GM21723 (cell line): ENCODE results near the gene MED1.
"Not testable (repeated sequence)": the region's sequence is repeated elsewhere in the genome, so short reads cannot be mapped to it uniquely, and the experiment has no call there.

Experiments
- ATAC-seq: cut with Tn5 transposase; IDR thresholded peaks from one replicate; pipeline ENCODE4 v1.9.1; 2021; ENCODE audit warnings: mild to moderate bottlenecking, moderate library complexity; ENCODE audit not compliant: unreplicated experiment

MED1 gene

GRCh38 chr17:39416141-39416540, 34.9 kb downstream of the MED1 start:
- ATAC-seq, result no peak

GRCh38 chr17:39410279-39410678, 40.8 kb downstream of the MED1 start:
- ATAC-seq, result no peak

- no peak for ATAC-seq
Measured at GRCh38 chr17:39408360-39408759, 42.7 kb downstream of the MED1 start.

- ATAC-seq, result no peak
Measured at GRCh38 chr17:39406951-39407350, 44.1 kb downstream of the MED1 start.

- ATAC-seq, result no peak
Measured at GRCh38 chr17:39405436-39405835, 45.6 kb downstream of the MED1 start.

- ATAC-seq, result no peak
Measured at GRCh38 chr17:39404542-39405378, 46.3 kb downstream of the MED1 start.

- ATAC-seq, result no peak
Measured at GRCh38 chr17:39402890-39403605, 48.0 kb downstream of the MED1 start.

- ATAC-seq, result peak; percentile 64
Measured at GRCh38 chr17:39402244-39402889, 48.7 kb downstream of the MED1 start.

- peak; percentile 74 for ATAC-seq
Measured at GRCh38 chr17:39401412-39402243, 49.4 kb downstream of the MED1 start, which contains the start of gene FBXL20. Gene FBXL20 (minus strand): TSS chr17:39401626. CDS start chr17:39401402, 224 bp downstream.

- peak; percentile 11 for ATAC-seq
Measured at GRCh38 chr17:39400547-39401411, 50.3 kb downstream of the MED1 start.

GRCh38 chr17:39399791-39400190, 51.3 kb downstream of the MED1 start:
- ATAC-seq, result no peak

GRCh38 chr17:39393736-39394135, 57.3 kb downstream of the MED1 start:
- ATAC-seq, result no peak

- no peak for ATAC-seq
Measured at GRCh38 chr17:39391448-39391847, 59.6 kb downstream of the MED1 start.

- ATAC-seq, result no peak
Measured at GRCh38 chr17:39385040-39385439, 66.0 kb downstream of the MED1 start.

- no peak for ATAC-seq
Measured at GRCh38 chr17:39380144-39380543, 70.9 kb downstream of the MED1 start.

GRCh38 chr17:39376434-39376833, 74.6 kb downstream of the MED1 start:
- no peak for ATAC-seq

- not testable (repeated sequence) for ATAC-seq
Measured at GRCh38 chr17:39367805-39368204, 83.3 kb downstream of the MED1 start.

GRCh38 chr17:39365872-39366271, 85.2 kb downstream of the MED1 start:
- ATAC-seq, result no peak

- ATAC-seq, result no peak
Measured at GRCh38 chr17:39365242-39365641, 85.8 kb downstream of the MED1 start.
